Fibroblast of skin of back (primary cell): ENCODE measurements around the gene ZNF738.

Experiments used
- DNase-seq: peaks from one replicate; pipeline ENCODE4 v3.0.0-alpha.2; 2013

Gene ZNF738

DNA sequence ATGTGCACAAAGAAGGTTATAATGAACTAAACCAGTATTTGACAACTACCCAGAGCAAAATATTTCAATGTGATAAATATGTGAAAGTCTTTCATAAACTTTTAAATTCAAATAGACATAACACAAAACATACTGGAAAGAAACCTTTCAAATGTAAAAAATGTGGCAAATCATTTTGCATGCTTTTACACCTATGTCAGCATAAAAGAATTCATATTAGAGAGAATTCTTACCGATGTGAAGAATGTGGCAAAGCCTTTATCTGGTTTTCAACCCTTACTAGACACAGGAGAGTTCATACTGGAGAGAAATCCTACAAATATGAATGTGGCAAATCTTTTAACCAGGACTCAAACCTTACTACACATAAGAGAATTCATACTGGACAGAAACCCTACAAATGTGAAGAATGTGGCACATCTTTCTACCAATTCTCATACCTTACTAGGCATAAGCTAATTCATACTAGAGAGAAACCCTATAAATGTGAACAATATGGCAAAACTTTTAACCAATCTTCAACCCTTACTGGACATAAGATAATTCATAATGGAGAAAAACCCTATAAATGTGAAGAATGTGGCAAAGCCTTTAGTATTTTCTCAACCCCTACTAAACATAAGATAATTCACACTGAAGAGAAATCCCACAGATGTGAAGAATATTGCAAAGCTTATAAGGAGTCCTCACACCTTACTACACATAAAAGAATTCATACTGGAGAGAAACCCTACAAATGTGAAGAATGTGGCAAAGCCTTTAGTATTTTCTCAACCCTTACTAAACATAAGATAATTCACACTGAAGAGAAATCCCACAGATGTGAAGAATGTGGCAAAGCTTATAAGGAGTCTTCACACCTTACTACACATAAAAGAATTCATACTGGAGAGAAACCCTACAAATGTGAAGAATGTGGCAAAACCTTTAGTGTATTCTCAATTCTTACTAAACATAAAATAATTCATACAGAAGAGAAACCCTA lies 64.5 kb downstream of the ZNF738 start:
- DNase-seq: no peak
